Measurements from ENCODE around the gene IFI27L1.

GRCh38 chr14:94044476-94045091, 36.5 kb upstream of the IFI27L1 start:
- no peak for TF ChIP-seq POLR2A (IDR thresholded peaks at IDR 0.05; ENCODE audit: borderline replicate concordance, extremely low read depth, insufficient read depth, insufficient read length)
- TF ChIP-seq ATF3 (IDR thresholded peaks at IDR 0.05): no peak
- TF ChIP-seq, protein P1, sequence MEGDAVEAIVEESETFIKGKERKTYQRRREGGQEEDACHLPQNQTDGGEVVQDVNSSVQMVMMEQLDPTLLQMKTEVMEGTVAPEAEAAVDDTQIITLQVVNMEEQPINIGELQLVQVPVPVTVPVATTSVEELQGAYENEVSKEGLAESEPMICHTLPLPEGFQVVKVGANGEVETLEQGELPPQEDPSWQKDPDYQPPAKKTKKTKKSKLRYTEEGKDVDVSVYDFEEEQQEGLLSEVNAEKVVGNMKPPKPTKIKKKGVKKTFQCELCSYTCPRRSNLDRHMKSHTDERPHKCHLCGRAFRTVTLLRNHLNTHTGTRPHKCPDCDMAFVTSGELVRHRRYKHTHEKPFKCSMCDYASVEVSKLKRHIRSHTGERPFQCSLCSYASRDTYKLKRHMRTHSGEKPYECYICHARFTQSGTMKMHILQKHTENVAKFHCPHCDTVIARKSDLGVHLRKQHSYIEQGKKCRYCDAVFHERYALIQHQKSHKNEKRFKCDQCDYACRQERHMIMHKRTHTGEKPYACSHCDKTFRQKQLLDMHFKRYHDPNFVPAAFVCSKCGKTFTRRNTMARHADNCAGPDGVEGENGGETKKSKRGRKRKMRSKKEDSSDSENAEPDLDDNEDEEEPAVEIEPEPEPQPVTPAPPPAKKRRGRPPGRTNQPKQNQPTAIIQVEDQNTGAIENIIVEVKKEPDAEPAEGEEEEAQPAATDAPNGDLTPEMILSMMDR (IDR thresholded peaks at IDR 0.05 in 2 of 3, conservative IDR thresholded peaks at IDR 0.05 in 1 of 3; ENCODE audit: borderline replicate concordance in 1 of 3, insufficient read depth in 1 of 3, low read depth in 2 of 3, low read length in 2 of 3): no peak
- TF ChIP-seq JUND (IDR thresholded peaks at IDR 0.05): no peak
- TF ChIP-seq ZNF274 (IDR thresholded peaks at IDR 0.05; ENCODE audit: low read depth, low read length): no peak

Data from HCT116 (cell line).